Stimulated activated CD4-positive, alpha-beta T cell treated with anti-CD3 and anti-CD28 coated beads, Interleukin-12 subunit alpha, Interleukin-12 subunit beta, amount 100 ng/mL, for 24 hours (primary cell): Measurements from ENCODE around the gene SWI5.

Experiments
- DNase-seq, 2 experiments: peaks; one replicate each; pipeline ENCODE4 v3.0.0-alpha.2; 2020; ENCODE audit warnings: low read depth in 2 of 2

Gene SWI5

GRCh38 chr9:128321343-128321742 lies 45.3 kb downstream of the SWI5 start:
- no peak for DNase-seq

GRCh38 chr9:128321879-128322403 lies 45.9 kb downstream of the SWI5 start:
- no peak for DNase-seq

- peak; percentile 87 to 91 for DNase-seq
Observed at GRCh38 chr9:128322404-128323211, 46.5 kb downstream of the SWI5 start, which contains the start of the genes COQ4 and TRUB2. Gene COQ4, plus strand, starts transcription at chr9:128322839. Its CDS starts 20 bp downstream, at chr9:128322859. Gene TRUB2, minus strand, starts transcription at chr9:128322447. Its CDS starts 39 bp downstream, at chr9:128322408.

- DNase-seq: no peak
Observed at GRCh38 chr9:128323212-128323730, 47.2 kb downstream of the SWI5 start.

GRCh38 chr9:128323791-128324190 lies 47.7 kb downstream of the SWI5 start:
- no peak for DNase-seq

- no peak for DNase-seq
Observed at GRCh38 chr9:128324401-128324800, 48.3 kb downstream of the SWI5 start.

- DNase-seq: no peak
Observed at GRCh38 chr9:128325629-128326028, 49.6 kb downstream of the SWI5 start.

- no peak for DNase-seq
Observed at GRCh38 chr9:128333451-128333869, 57.4 kb downstream of the SWI5 start.

GRCh38 chr9:128335161-128335560 lies 59.1 kb downstream of the SWI5 start:
- DNase-seq: no peak

- no peak for DNase-seq
Observed at GRCh38 chr9:128335914-128336313, 59.8 kb downstream of the SWI5 start.

GRCh38 chr9:128337936-128338335 lies 61.9 kb downstream of the SWI5 start:
- DNase-seq: no peak
